Aorta (tissue), 5 donors: ENCODE data around the gene SRD5A3. TPM values are rescaled to one million over a fixed set of nuclear protein-coding genes. Genes with fewer than 3 reads are reported as not detected.
A peak's percentile ranks its signal among the peaks of the same experiment; 100 is the strongest.
"Not testable (repeated sequence)": the region's sequence is repeated elsewhere in the genome, so short reads cannot be mapped to it uniquely, and the experiment has no call there.

Experiments used
- ATAC-seq: fragments of 200-7000 bp; cut with Tn5 transposase; one replicate; pipeline ENCODE4 v1.9.1; 2022; ENCODE audit warnings: moderate library complexity; ENCODE audit not compliant: low FRiP score
- DNase-seq, 2 donors: peaks; one replicate each; pipeline ENCODE4 v3.0.0-alpha.2; 2020
- H3K27ac ChIP-seq, 2 donors: one replicate each; pipeline ENCODE4 v1.5.1; 2013; ENCODE audit warnings: low read length in 2 of 2, mild to moderate bottlenecking in 2 of 2, moderate library complexity in 2 of 2, control low read depth in 1 of 2, inconsistent platforms in 1 of 2, low read depth in 1 of 2
- H3K27me3 ChIP-seq, 2 donors: one replicate each; pipeline ENCODE4 v1.6.1; 2013; ENCODE audit warnings: control low read depth in 1 of 2, low read length in 1 of 2, mild to moderate bottlenecking in 1 of 2, moderate library complexity in 1 of 2; ENCODE audit not compliant: insufficient read depth in 2 of 2, control insufficient read depth in 1 of 2
- H3K36me3 ChIP-seq, 2 donors: one replicate each; pipeline ENCODE4 v1.6.1; 2013; ENCODE audit warnings: control low read depth in 1 of 2, low read length in 1 of 2, mild to moderate bottlenecking in 1 of 2; ENCODE audit not compliant: insufficient read depth in 2 of 2, control insufficient read depth in 1 of 2
- H3K4me1 ChIP-seq, 2 donors: one replicate each; pipeline ENCODE4 v1.6.1; 2013; ENCODE audit warnings: low read length in 2 of 2, control low read depth in 1 of 2, mild to moderate bottlenecking in 1 of 2, moderate library complexity in 1 of 2; ENCODE audit not compliant: insufficient read depth in 2 of 2, control insufficient read depth in 1 of 2
- H3K4me3 ChIP-seq, 2 donors: one replicate each; pipeline ENCODE4 v1.5.1; 2013; ENCODE audit warnings: low read length in 2 of 2, control low read depth in 1 of 2, mild to moderate bottlenecking in 1 of 2
- H3K9me3 ChIP-seq: one replicate; pipeline ENCODE4 v1.6.1; 2013; ENCODE audit warnings: mild to moderate bottlenecking, low read length; ENCODE audit not compliant: control insufficient read depth
- WGBS, 2 donors: extraction: QIAGEN DNeasy Blood & Tissue Kit; methylation state at CpG; one replicate each; pipeline ENCODE4 v1.1.7; 2013; 5-methylcytosine and 5-hydroxymethylcytosine counted together
- intact Hi-C, 2 donors: fragments of 100-400 bp; cut with DNase I; formaldehyde crosslinking; loops; one replicate each; pipeline versions ENCODE4 v1.14.2 to v1.15.0; 2022
- polyA plus RNA-seq, 2 donors: library from polyadenylated mRNA; stranded (reverse); fragments of 200-250 nt; gene quantifications; one replicate each; pipeline ENCODE4 v1.2.3, GENCODE V29; 2013
- total RNA-seq, 2 donors: library from RNA; stranded (reverse); fragmentation: NEBNext Ultra II Directional; extraction: Animal tissue kit (Norgen Biotek cat#: 25700); gene quantifications; one replicate each; pipeline ENCODE4 v1.2.1, GENCODE V29; 2021
- donor health status: healthy with polysubstance abuse.
- donor health status: Bipolar disorder and iron deficiency.
- donor health status: DM: no; HTN: no; CAD: no.
- donor health status: DM: no; HTN: no; CAD: no.
- donor health status: DM: yes; HTN: yes; CAD: no.

Gene SRD5A3
- total and polyA plus RNA-seq, 4 donors: 6.1 to 11.7 (median 8.1) TPM

- no peaks in the 10 kb centered on the region for H3K4me1 ChIP-seq
- 62 to 63% methylated on average over 4 of the region's 4 CpGs for WGBS, 2 donors
- no peak overlapping the region for H3K4me3 ChIP-seq
- ATAC-seq (no peak), DNase-seq (no peak)
- H3K9me3 ChIP-seq: no peaks in the 10 kb centered on the region
- H3K36me3 ChIP-seq: no peaks in the 10 kb centered on the region
- intact Hi-C loops: no loop called here
- no peaks in the 10 kb centered on the region for H3K27me3 ChIP-seq
- no peak overlapping the region for H3K27ac ChIP-seq
These were observed 7.6 kb upstream of the SRD5A3 start for GRCh38 chr4:55338486-55338885.

- Histone ChIP-seq H3K9me3 (no peaks in the 10 kb centered on the region), H3K27me3 (no peaks in the 10 kb centered on the region), H3K36me3 (no peaks in the 10 kb centered on the region), H3K27ac (no peak overlapping the region), H3K4me1 (no peaks in the 10 kb centered on the region), H3K4me3 (no peak overlapping the region)
- DNase-seq (no peak), ATAC-seq (no peak)
- intact Hi-C loops: loop anchor here in 1 of 2 donors (10.0 kb wide), 2 partner anchors 105 to 515 kb away; partner anchors contain the start of gene EXOC1
- 83 to 91% methylated on average over 3 of the region's 3 CpGs for WGBS, 2 donors
These were observed 5.8 kb upstream of the SRD5A3 start for GRCh38 chr4:55340266-55340665.

GRCh38 chr4:55343887-55344286, 2.2 kb upstream of the SRD5A3 start:
- Histone ChIP-seq H3K36me3 (no peaks in the 10 kb centered on the region), H3K9me3 (no peaks in the 10 kb centered on the region), H3K27ac (no peak overlapping the region), H3K4me1 (no peaks in the 10 kb centered on the region), H3K27me3 (no peaks in the 10 kb centered on the region), H3K4me3 (no peak overlapping the region)
- no peak for DNase-seq
- intact Hi-C loops: loop anchor here in 1 of 2 donors (10.0 kb wide), 2 partner anchors 101 to 511 kb away; partner anchors contain the start of gene EXOC1
- 86% methylated on average over 7 of the region's 7 CpGs for WGBS, 2 donors
- no peak for ATAC-seq

GRCh38 chr4:55345054-55345453, 988 bp upstream of the SRD5A3 start:
- ATAC-seq: no peak
- Histone ChIP-seq H3K27me3 (no peaks in the 10 kb centered on the region), H3K4me3 (no peak overlapping the region), H3K9me3 (no peaks in the 10 kb centered on the region), H3K36me3 (no peaks in the 10 kb centered on the region), H3K27ac (no peak overlapping the region), H3K4me1 (no peaks in the 10 kb centered on the region)
- DNase-seq: no peak
- intact Hi-C loops: loop anchor here (5.0 to 10.0 kb wide), 5 partner anchors 52 to 522 kb away; partner anchors contain the start of genes CLOCK (in 1 of the 2), EXOC1 (in 1 of the 2) and TMEM165 (in 1 of the 2)
- WGBS, 2 donors: 80 to 90% methylated on average over 3 of the region's 3 CpGs

- DNase-seq (no peak), ATAC-seq (peak; percentile 10)
- WGBS, 2 donors: 28 to 29% methylated on average over 16 of the region's 16 CpGs
- Histone ChIP-seq H3K4me3 (peak overlapping the region in 1 of 2 donors; percentile 62), H3K9me3 (no peaks in the 10 kb centered on the region), H3K27me3 (no peaks in the 10 kb centered on the region), H3K36me3 (no peaks in the 10 kb centered on the region), H3K27ac (peak overlapping the region; percentile 68 to 84), H3K4me1 (no peaks in the 10 kb centered on the region)
- intact Hi-C loops: loop anchor here (1.0 to 10.0 kb wide), 7 partner anchors 48 to 520 kb away; partner anchors contain the start of genes CLOCK (in 2 of the 2), TMEM165 (in 2 of the 2) and EXOC1 (in 1 of the 2)
These were observed 811 bp downstream of the SRD5A3 start for GRCh38 chr4:55346851-55347255.

- H3K36me3 ChIP-seq: no peaks in the 10 kb centered on the region
- intact Hi-C loops: loop anchor here (2.0 to 10.0 kb wide), 6 partner anchors 50 to 520 kb away; partner anchors contain the start of genes CLOCK (in 2 of the 2), EXOC1 (in 1 of the 2) and TMEM165 (in 1 of the 2)
- ATAC-seq (no peak), DNase-seq (no peak)
- H3K27me3 ChIP-seq: no peaks in the 10 kb centered on the region
- no peaks in the 10 kb centered on the region for H3K4me1 ChIP-seq
- H3K4me3 ChIP-seq: no peak overlapping the region
- H3K9me3 ChIP-seq: no peaks in the 10 kb centered on the region
- 94 to 99% methylated on average over 3 of the region's 3 CpGs for WGBS, 2 donors
- H3K27ac ChIP-seq: peak overlapping the region in 1 of 2 donors; percentile 60
These were observed 1.7 kb downstream of the SRD5A3 start for GRCh38 chr4:55347610-55348228.

GRCh38 chr4:55348466-55348865, 2.4 kb downstream of the SRD5A3 start:
- DNase-seq: no peak
- intact Hi-C loops: loop anchor here (5.0 to 10.0 kb wide), 5 partner anchors 49 to 519 kb away; partner anchors contain the start of genes CLOCK (in 1 of the 2), EXOC1 (in 1 of the 2) and TMEM165 (in 1 of the 2)
- Histone ChIP-seq H3K27me3 (no peaks in the 10 kb centered on the region), H3K9me3 (no peaks in the 10 kb centered on the region), H3K27ac (no peak overlapping the region), H3K4me3 (no peak overlapping the region), H3K36me3 (no peaks in the 10 kb centered on the region), H3K4me1 (no peaks in the 10 kb centered on the region)
- ATAC-seq: no peak
- WGBS, 2 donors: 68 to 70% methylated on average over 3 of the region's 3 CpGs

GRCh38 chr4:55350870-55351269, 4.8 kb downstream of the SRD5A3 start:
- DNase-seq, H3K4me1 ChIP-seq, H3K9me3 ChIP-seq, H3K4me3 ChIP-seq, H3K27me3 ChIP-seq, ATAC-seq, H3K27ac ChIP-seq, intact Hi-C loops, H3K36me3 ChIP-seq: not testable (repeated sequence)
- 96 to 97% methylated on average over 10 of the region's 10 CpGs for WGBS, 2 donors

GRCh38 chr4:55351824-55352223, 5.8 kb downstream of the SRD5A3 start:
- intact Hi-C loops: no loop called here
- DNase-seq (no peak), ATAC-seq (no peak)
- Histone ChIP-seq H3K27ac (no peak overlapping the region), H3K4me3 (no peak overlapping the region), H3K9me3 (no peaks in the 10 kb centered on the region), H3K27me3 (no peaks in the 10 kb centered on the region), H3K36me3 (no peaks in the 10 kb centered on the region), H3K4me1 (no peaks in the 10 kb centered on the region)
